GM12878 (cell line): ENCODE measurements around the gene STXBP5. TPM values are rescaled to one million over a fixed set of nuclear protein-coding genes. Genes with fewer than 3 reads are reported as not detected.

ENCODE experiments used
- ATAC-seq: fragments of 200-7000 bp; cut with Tn5 transposase; 3 replicates; pipeline ENCODE4 v1.9.1; 2020; ENCODE audit warnings: mild to moderate bottlenecking, moderate library complexity
- BruUV-seq: library from RNA; stranded (reverse); fragments of 400-500 nt; replicated peaks from 2 replicates; lab custom pipeline; 2021; lab: Mats Ljungman, UMichigan
- CTCF ChIA-PET: fragments of 300-600 bp; sonication (Branson Sonifier 250); formaldehyde crosslinking; extraction: SDS; loops from one replicate; lab custom pipeline; 2021; ENCODE audit warnings: inconsistent platforms; lab: Yijun Ruan, JAX
- POLR2A ChIA-PET: fragments of 350-600 bp; formaldehyde crosslinking; extraction: SDS; loops from one replicate; lab custom pipeline; 2021; ENCODE audit warnings: inconsistent platforms; lab: Charles Lee
- RAD21 ChIA-PET: fragments of 300-600 bp; sonication (Branson Sonifier 250); formaldehyde crosslinking; loops from one replicate; lab custom pipeline; 2023; ENCODE audit warnings: antibody characterized with exemption; ENCODE audit not compliant: unreplicated experiment; lab: Charles Lee
- SMC1A ChIA-PET: fragments of 300-600 bp; sonication (Branson Sonifier 250); formaldehyde crosslinking; loops from one replicate; lab custom pipeline; 2023; ENCODE audit not compliant: unreplicated experiment, uncharacterized antibody; lab: Charles Lee
- DNase-seq: peaks from one replicate; pipeline ENCODE4 v3.0.0-alpha.2; 2011; ENCODE audit warnings: low read depth, low spot score
- FAIRE-seq: peaks from 3 replicates; lab custom pipeline; 2011; peaks lifted over from hg19 to GRCh38; lab: Jason Lieb, UNC
- H2AFZ ChIP-seq: 2 replicates; pipeline ENCODE4 v1.6.0; 2011; ENCODE audit warnings: low read depth, low read length, control low read depth; ENCODE audit not compliant: control insufficient read depth
- H3K27ac ChIP-seq: 2 replicates; pipeline ENCODE4 v1.5.1; 2011; ENCODE audit warnings: control low read depth; ENCODE audit not compliant: control insufficient read depth, insufficient read depth
- H3K27me3 ChIP-seq, 2 experiments: replicated peaks in 1 of 2; 2 replicates each; pipeline versions ENCODE4 v1.6.0 to v1.6.1; 2011; ENCODE audit warnings: low read length in 1 of 2; ENCODE audit not compliant: control insufficient read depth in 2 of 2, insufficient read depth in 2 of 2
- H3K36me3 ChIP-seq, 2 experiments: 2 replicates each; pipeline ENCODE4 v1.5.1; 2011; ENCODE audit warnings: low read length in 1 of 2; ENCODE audit not compliant: control insufficient read depth in 2 of 2, insufficient read depth in 2 of 2
- H3K4me1 ChIP-seq: 2 replicates; pipeline ENCODE4 v1.6.1; 2011; ENCODE audit warnings: mild to moderate bottlenecking, low read length, moderate library complexity, mixed read lengths; ENCODE audit not compliant: control insufficient read depth, insufficient read depth
- H3K4me2 ChIP-seq: 2 replicates; pipeline ENCODE4 v1.6.0; 2011; ENCODE audit warnings: control low read depth; ENCODE audit not compliant: control insufficient read depth, insufficient read depth
- H3K4me3 ChIP-seq: fragments of 200-600 bp; sonication (generic); 2 replicates; pipeline ENCODE4 v1.5.1; 2016
- H3K79me2 ChIP-seq: 2 replicates; pipeline ENCODE4 v1.6.0; 2011; ENCODE audit warnings: low read length; ENCODE audit not compliant: control insufficient read depth, insufficient read depth
- H3K9ac ChIP-seq: 2 replicates; pipeline ENCODE4 v1.8.0; 2011; ENCODE audit warnings: low read length, control low read depth, mixed read lengths; ENCODE audit not compliant: control insufficient read depth, insufficient read depth
- H3K9me3 ChIP-seq: replicated peaks from 3 replicates; pipeline ENCODE4 v1.5.1; 2011; ENCODE audit warnings: mild to moderate bottlenecking, low read length; ENCODE audit not compliant: control insufficient read depth, insufficient read depth
- H4K20me1 ChIP-seq: 2 replicates; pipeline ENCODE4 v1.6.0; 2011; ENCODE audit not compliant: control insufficient read depth, insufficient read depth
- CREB1 ChIP-seq: IDR thresholded peaks from 2 replicates; pipeline ENCODE4 v1.6.1; 2012; ENCODE audit warnings: low read depth, mild to moderate bottlenecking, inconsistent platforms
- FOXK2 ChIP-seq: fragments of 450-650 bp; IDR thresholded peaks from 2 replicates; pipeline ENCODE4 v1.6.1; 2017; ENCODE audit warnings: mild to moderate bottlenecking, moderate library complexity
- IKZF2 ChIP-seq, 2 experiments: fragments of 450-650 bp; IDR thresholded peaks; 2 replicates each; pipeline ENCODE4 v1.6.1; 2017; ENCODE audit warnings: mild to moderate bottlenecking in 2 of 2, moderate library complexity in 2 of 2
- KLF5 ChIP-seq: fragments of 450-650 bp; IDR thresholded peaks from 2 replicates; pipeline ENCODE4 v1.6.1; 2014; ENCODE audit warnings: mild to moderate bottlenecking; ENCODE audit not compliant: partially characterized antibody
- NFYA ChIP-seq: IDR thresholded peaks from 2 replicates; pipeline ENCODE4 v1.6.1; 2011; ENCODE audit warnings: low read depth, mild to moderate bottlenecking, low read length, improper control_type of control experiment, borderline replicate concordance
- PAX5 ChIP-seq: IDR thresholded peaks from 2 replicates; pipeline ENCODE4 v1.6.1; 2011; ENCODE audit warnings: low read depth, low read length, borderline replicate concordance
- RAD51 ChIP-seq: fragments of 450-650 bp; IDR thresholded peaks from 2 replicates; pipeline ENCODE4 v1.6.1; 2016; ENCODE audit warnings: moderate library complexity, mild to moderate bottlenecking, inconsistent platforms
- SMAD5 ChIP-seq: IDR thresholded peaks from 2 replicates; pipeline ENCODE4 v1.6.1; 2016; ENCODE audit warnings: antibody characterized with exemption, low read depth
- YY1 ChIP-seq: IDR thresholded peaks from 2 replicates; pipeline ENCODE4 v1.6.1; 2011; ENCODE audit warnings: low read depth, mild to moderate bottlenecking, low read length
- WGBS: methylation state at CpG from one replicate; pipeline ENCODE4 v1.1.6; 2016; ENCODE audit warnings: low lambda C conversion rate; ENCODE audit not compliant: insufficient replicate concordance, insufficient coverage; ENCODE audit errors: missing lambda C conversion rate; 5-methylcytosine and 5-hydroxymethylcytosine counted together
- in situ Hi-C: fragments of 300-500 bp; cut with MboI; formaldehyde crosslinking; loops from 9 replicates; pipeline ENCODE4 v1.14.3; 2018; ENCODE audit warnings: mixed read lengths
- intact Hi-C: fragments of 100-400 bp; cut with micrococcal nuclease; formaldehyde crosslinking; loops from one replicate; pipeline ENCODE4 v1.14.2; 2022; ENCODE audit not compliant: unreplicated experiment
- polyA plus RNA-seq, 11 experiments: library from polyadenylated mRNA; depleted of rRNA in 4 of 11; unstranded in 6 of 11; stranded (reverse) in 5 of 11; fragments of >200 nt; fragmentation: Nextera tagmentation in 4 of 11; fragmentation: Illumina TruSeq in 1 of 11; extraction: Ambion mirVana in 4 of 11; extraction: Trizol in 1 of 11; gene quantifications; 1 replicate in 1 of 11; 2 replicates in 10 of 11; pipeline versions ENCODE4 v1.2.1 to v1.2.3, GENCODE V29; 2011 to 2016; ENCODE audit warnings: inconsistent platforms in 2 of 11, missing spikeins in 2 of 11, low read depth in 1 of 11
- total RNA-seq, 4 experiments: library from RNA; depleted of rRNA in 3 of 4; stranded (reverse); fragments of >200 nt in 3 of 4; fragmentation: Illumina TruSeq in 1 of 4; extraction: Trizol in 1 of 4; gene quantifications; 2 replicates each; pipeline versions ENCODE4 v1.2.1 to v1.2.3, GENCODE V29; 2013 to 2021
- TF ChIP-seq, protein P1 (sequence below): fragments of 450-650 bp; IDR thresholded peaks from 2 replicates; pipeline ENCODE4 v1.6.1; 2016; ENCODE audit warnings: mild to moderate bottlenecking, moderate library complexity, borderline replicate concordance
- TF ChIP-seq, protein P2 (sequence below): IDR thresholded peaks from 2 replicates; pipeline ENCODE4 v1.6.1; 2011; ENCODE audit warnings: borderline replicate concordance, low read depth, mild to moderate bottlenecking, moderate library complexity, mixed read lengths, low read length; ENCODE audit not compliant: insufficient read depth; ENCODE audit errors: extremely low read length
- TF ChIP-seq, protein P3 (sequence below): fragments of 450-650 bp; IDR thresholded peaks from 2 replicates; pipeline ENCODE4 v1.6.1; 2017; ENCODE audit warnings: antibody characterized with exemption, mild to moderate bottlenecking, moderate library complexity

The STXBP5 gene
- total and polyA plus RNA-seq, 10 of the 15 experiments (the other 5 are each of a cell fraction or from before 2014, with no cell fraction given): 1.4 to 13.2 (median 8.4) TPM

DNA sequence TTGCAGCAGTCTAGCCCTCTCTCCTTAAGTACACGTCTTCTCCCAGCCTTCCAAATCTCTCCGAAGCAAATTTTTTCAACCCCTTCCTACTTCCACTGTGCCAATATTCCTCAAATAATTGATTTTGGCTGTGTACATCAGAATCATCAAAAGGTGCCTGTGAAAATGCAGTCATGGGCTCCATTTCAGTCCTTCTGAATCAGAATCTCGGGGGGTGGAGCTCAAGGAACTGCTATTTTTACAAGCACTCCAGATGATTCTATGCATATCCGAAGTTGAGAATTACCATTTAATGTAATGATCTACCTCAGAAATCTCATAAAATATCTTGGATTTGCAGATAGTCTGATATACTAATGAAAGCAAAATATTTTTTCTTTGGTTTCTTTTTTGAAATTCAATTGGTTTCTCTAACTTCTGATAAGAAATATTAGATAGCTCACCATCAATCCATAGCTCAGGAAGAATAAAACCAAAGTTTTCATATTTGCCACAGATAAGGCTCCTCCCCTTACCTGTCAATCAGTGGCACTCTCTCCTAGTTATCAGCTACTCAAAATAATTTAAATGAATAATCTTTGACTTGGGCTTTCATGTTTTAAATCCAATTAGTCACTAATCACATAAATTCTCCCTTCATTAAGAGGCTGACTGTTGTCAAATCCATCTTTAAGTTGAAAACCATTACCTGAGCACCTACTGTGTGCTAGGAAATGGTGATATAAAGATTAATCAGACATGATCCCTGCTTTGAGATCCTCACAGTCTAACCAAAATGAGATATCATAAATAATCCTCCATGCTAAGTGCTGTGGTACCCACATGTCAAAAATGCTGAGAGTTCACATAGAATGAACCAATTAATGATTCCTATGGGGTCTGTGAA is 36.4 kb upstream of the STXBP5 start (continued):
- TF ChIP-seq NFYA: no peak
- TF ChIP-seq, protein P1, sequence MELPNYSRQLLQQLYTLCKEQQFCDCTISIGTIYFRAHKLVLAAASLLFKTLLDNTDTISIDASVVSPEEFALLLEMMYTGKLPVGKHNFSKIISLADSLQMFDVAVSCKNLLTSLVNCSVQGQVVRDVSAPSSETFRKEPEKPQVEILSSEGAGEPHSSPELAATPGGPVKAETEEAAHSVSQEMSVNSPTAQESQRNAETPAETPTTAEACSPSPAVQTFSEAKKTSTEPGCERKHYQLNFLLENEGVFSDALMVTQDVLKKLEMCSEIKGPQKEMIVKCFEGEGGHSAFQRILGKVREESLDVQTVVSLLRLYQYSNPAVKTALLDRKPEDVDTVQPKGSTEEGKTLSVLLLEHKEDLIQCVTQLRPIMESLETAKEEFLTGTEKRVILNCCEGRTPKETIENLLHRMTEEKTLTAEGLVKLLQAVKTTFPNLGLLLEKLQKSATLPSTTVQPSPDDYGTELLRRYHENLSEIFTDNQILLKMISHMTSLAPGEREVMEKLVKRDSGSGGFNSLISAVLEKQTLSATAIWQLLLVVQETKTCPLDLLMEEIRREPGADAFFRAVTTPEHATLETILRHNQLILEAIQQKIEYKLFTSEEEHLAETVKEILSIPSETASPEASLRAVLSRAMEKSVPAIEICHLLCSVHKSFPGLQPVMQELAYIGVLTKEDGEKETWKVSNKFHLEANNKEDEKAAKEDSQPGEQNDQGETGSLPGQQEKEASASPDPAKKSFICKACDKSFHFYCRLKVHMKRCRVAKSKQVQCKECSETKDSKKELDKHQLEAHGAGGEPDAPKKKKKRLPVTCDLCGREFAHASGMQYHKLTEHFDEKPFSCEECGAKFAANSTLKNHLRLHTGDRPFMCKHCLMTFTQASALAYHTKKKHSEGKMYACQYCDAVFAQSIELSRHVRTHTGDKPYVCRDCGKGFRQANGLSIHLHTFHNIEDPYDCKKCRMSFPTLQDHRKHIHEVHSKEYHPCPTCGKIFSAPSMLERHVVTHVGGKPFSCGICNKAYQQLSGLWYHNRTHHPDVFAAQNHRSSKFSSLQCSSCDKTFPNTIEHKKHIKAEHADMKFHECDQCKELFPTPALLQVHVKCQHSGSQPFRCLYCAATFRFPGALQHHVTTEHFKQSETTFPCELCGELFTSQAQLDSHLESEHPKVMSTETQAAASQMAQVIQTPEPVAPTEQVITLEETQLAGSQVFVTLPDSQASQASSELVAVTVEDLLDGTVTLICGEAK: no peak
- no peak for TF ChIP-seq FOXK2
- no peak for TF ChIP-seq IKZF2 (IDR thresholded peaks at IDR 0.05)

DNA sequence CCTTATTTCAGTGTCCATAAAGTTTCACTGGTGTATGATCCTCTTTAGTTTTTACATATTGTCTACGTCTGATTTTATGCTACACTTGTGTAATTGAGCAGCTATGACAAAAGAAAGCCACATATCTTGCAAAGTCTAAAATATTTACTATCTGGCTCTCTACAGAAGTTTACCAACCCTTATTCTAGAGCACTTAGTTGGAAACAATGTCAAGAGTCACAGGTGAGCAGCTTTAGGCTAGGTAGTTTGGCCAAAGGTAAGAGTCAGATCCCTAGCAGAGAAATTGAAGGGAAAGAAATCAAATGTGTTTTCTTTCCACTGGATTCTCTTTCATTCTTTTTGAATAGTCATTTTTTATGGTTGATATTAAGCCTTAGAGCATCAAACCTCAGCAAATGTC is 34.7 kb upstream of the STXBP5 start:
- Histone ChIP-seq H3K27ac (no peak overlapping the region), H3K4me2 (no peak overlapping the region), H3K4me1 (no peaks in the 10 kb centered on the region), H4K20me1 (no peaks in the 10 kb centered on the region), H3K9me3 (no peaks in the 10 kb centered on the region), H3K27me3 (no peaks in the 10 kb centered on the region), H3K36me3 (no peaks in the 10 kb centered on the region), H3K4me3 (no peak overlapping the region), H2AFZ (no peak overlapping the region), H3K79me2 (no peaks in the 10 kb centered on the region), H3K9ac (no peak overlapping the region)
- in situ Hi-C loops (no loop called here), intact Hi-C loops (no loop called here)
- WGBS: 0% methylated on average over 1 of the region's 1 CpG
- FAIRE-seq: no peak
- SMC1A ChIA-PET: interaction anchor here (1.3 kb wide), 1 partner anchor 9 kb away, joined by 4 read pairs; no protein-coding TSS in a partner anchor
- POLR2A ChIA-PET: no interaction called here
- no peak for DNase-seq
- RAD21 ChIA-PET: no interaction called here
- BruUV-seq: no TSS peak
- no peak for ATAC-seq
- CTCF ChIA-PET: no interaction called here
- TF ChIP-seq SMAD5: no peak
- TF ChIP-seq, protein P2, sequence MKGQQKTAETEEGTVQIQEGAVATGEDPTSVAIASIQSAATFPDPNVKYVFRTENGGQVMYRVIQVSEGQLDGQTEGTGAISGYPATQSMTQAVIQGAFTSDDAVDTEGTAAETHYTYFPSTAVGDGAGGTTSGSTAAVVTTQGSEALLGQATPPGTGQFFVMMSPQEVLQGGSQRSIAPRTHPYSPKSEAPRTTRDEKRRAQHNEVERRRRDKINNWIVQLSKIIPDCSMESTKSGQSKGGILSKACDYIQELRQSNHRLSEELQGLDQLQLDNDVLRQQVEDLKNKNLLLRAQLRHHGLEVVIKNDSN: no peak
- TF ChIP-seq CREB1: no peak
- no peak for TF ChIP-seq RAD51
- TF ChIP-seq YY1: no peak
- no peak for TF ChIP-seq KLF5
- TF ChIP-seq PAX5: no peak
- TF ChIP-seq, protein P3, sequence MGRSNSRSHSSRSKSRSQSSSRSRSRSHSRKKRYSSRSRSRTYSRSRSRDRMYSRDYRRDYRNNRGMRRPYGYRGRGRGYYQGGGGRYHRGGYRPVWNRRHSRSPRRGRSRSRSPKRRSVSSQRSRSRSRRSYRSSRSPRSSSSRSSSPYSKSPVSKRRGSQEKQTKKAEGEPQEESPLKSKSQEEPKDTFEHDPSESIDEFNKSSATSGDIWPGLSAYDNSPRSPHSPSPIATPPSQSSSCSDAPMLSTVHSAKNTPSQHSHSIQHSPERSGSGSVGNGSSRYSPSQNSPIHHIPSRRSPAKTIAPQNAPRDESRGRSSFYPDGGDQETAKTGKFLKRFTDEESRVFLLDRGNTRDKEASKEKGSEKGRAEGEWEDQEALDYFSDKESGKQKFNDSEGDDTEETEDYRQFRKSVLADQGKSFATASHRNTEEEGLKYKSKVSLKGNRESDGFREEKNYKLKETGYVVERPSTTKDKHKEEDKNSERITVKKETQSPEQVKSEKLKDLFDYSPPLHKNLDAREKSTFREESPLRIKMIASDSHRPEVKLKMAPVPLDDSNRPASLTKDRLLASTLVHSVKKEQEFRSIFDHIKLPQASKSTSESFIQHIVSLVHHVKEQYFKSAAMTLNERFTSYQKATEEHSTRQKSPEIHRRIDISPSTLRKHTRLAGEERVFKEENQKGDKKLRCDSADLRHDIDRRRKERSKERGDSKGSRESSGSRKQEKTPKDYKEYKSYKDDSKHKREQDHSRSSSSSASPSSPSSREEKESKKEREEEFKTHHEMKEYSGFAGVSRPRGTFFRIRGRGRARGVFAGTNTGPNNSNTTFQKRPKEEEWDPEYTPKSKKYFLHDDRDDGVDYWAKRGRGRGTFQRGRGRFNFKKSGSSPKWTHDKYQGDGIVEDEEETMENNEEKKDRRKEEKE: no peak
